A673 (cell line): ENCODE data around the gene TMEM255B.

Source experiments
- CTCF ChIP-seq: fragments of 300-800, 200-600 bp; sonication (generic); conservative IDR thresholded peaks from 2 replicates; pipeline ENCODE4 v1.5.1; 2017; ENCODE audit warnings: low read depth, mild to moderate bottlenecking, antibody characterized with exemption, low read length, moderate library complexity, mixed read lengths
- EZH2 ChIP-seq: fragments of 200-600 bp; sonication (generic); IDR thresholded peaks from 2 replicates; pipeline ENCODE4 v1.6.1; 2017; ENCODE audit warnings: borderline replicate concordance, low read depth, mild to moderate bottlenecking, mixed read lengths, antibody characterized with exemption, low read length; ENCODE audit not compliant: poor library complexity, severe bottlenecking

- no peak for TF ChIP-seq CTCF
- no peak for TF ChIP-seq EZH2
Measured at GRCh38 chr13:113765564-113765910, 6.5 kb downstream of the TMEM255B start.
